Fibroblast of skin of left biceps (primary cell): ENCODE measurements around the gene MYL5.
A peak's percentile ranks its signal among the peaks of the same experiment; 100 is the strongest.

Experiments used
- DNase-seq, 2 experiments: peaks; one replicate each; pipeline ENCODE4 v3.0.0-alpha.2; 2013; ENCODE audit warnings: low read depth in 2 of 2

The MYL5 gene

GRCh38 chr4:707929-708630, 33.7 kb downstream of the MYL5 start:
- no peak for DNase-seq

GRCh38 chr4:708631-708933, 34.2 kb downstream of the MYL5 start:
- no peak for DNase-seq

GRCh38 chr4:709348-709747, 35.0 kb downstream of the MYL5 start:
- DNase-seq: no peak

GRCh38 chr4:710116-710515, 35.8 kb downstream of the MYL5 start:
- DNase-seq: no peak

- DNase-seq: no peak
These were observed 36.6 kb downstream of the MYL5 start for GRCh38 chr4:710916-711315.

GRCh38 chr4:712093-712492, 37.8 kb downstream of the MYL5 start:
- no peak for DNase-seq

GRCh38 chr4:712916-713632, 38.7 kb downstream of the MYL5 start:
- no peak for DNase-seq

GRCh38 chr4:714087-714486, 39.7 kb downstream of the MYL5 start:
- no peak for DNase-seq

GRCh38 chr4:717601-718320, 43.4 kb downstream of the MYL5 start:
- DNase-seq: no peak

GRCh38 chr4:718460-718859, 44.1 kb downstream of the MYL5 start:
- DNase-seq: no peak

- DNase-seq: no peak
These were observed 45.9 kb downstream of the MYL5 start for GRCh38 chr4:720111-720860.

- DNase-seq: no peak
These were observed 47.2 kb downstream of the MYL5 start for GRCh38 chr4:721261-722168.

- no peak for DNase-seq
These were observed 47.9 kb downstream of the MYL5 start for GRCh38 chr4:722169-722725.

GRCh38 chr4:722851-723360, 48.6 kb downstream of the MYL5 start:
- no peak for DNase-seq

- no peak for DNase-seq
These were observed 49.6 kb downstream of the MYL5 start for GRCh38 chr4:723751-724530.

- DNase-seq: no peak
These were observed 51.3 kb downstream of the MYL5 start for GRCh38 chr4:725391-726234.

- peak in 1 of 2 experiments; percentile 21 for DNase-seq
These were observed 52.0 kb downstream of the MYL5 start for GRCh38 chr4:726235-726787.

GRCh38 chr4:726838-727237, 52.5 kb downstream of the MYL5 start:
- DNase-seq: no peak

- DNase-seq: no peak
These were observed 53.2 kb downstream of the MYL5 start for GRCh38 chr4:727576-727975.
